Measurements from ENCODE around the gene LSM5.

- TF ChIP-seq EP300 (IDR thresholded peaks at IDR 0.05) (no peak), POLR2A (IDR thresholded peaks at IDR 0.05) (no peak)
- TF ChIP-seq, protein P1, sequence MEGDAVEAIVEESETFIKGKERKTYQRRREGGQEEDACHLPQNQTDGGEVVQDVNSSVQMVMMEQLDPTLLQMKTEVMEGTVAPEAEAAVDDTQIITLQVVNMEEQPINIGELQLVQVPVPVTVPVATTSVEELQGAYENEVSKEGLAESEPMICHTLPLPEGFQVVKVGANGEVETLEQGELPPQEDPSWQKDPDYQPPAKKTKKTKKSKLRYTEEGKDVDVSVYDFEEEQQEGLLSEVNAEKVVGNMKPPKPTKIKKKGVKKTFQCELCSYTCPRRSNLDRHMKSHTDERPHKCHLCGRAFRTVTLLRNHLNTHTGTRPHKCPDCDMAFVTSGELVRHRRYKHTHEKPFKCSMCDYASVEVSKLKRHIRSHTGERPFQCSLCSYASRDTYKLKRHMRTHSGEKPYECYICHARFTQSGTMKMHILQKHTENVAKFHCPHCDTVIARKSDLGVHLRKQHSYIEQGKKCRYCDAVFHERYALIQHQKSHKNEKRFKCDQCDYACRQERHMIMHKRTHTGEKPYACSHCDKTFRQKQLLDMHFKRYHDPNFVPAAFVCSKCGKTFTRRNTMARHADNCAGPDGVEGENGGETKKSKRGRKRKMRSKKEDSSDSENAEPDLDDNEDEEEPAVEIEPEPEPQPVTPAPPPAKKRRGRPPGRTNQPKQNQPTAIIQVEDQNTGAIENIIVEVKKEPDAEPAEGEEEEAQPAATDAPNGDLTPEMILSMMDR (IDR thresholded peaks at IDR 0.05): no peak
Measured at GRCh38 chr7:32472015-32472414, 18.2 kb downstream of the LSM5 start.

All from ovary (tissue), 3 donors.